GM18858 (cell line): Measurements from ENCODE around the gene ZNF785.
A peak's percentile ranks its signal among the peaks of the same experiment; 100 is the strongest.
"Not testable (repeated sequence)": the region's sequence is repeated elsewhere in the genome, so short reads cannot be mapped to it uniquely, and the experiment has no call there.

Experiments used
- ATAC-seq: cut with Tn5 transposase; IDR thresholded peaks from one replicate; pipeline ENCODE4 v1.9.1; 2021; ENCODE audit not compliant: unreplicated experiment

Gene ZNF785

GRCh38 chr16:30602616-30603277 lies 17.2 kb upstream of the ZNF785 start:
- no peak for ATAC-seq

- ATAC-seq: no peak
Measured at GRCh38 chr16:30601966-30602365, 16.5 kb upstream of the ZNF785 start.

GRCh38 chr16:30600929-30601328 lies 15.4 kb upstream of the ZNF785 start:
- ATAC-seq: no peak

GRCh38 chr16:30600215-30600614 lies 14.7 kb upstream of the ZNF785 start:
- no peak for ATAC-seq

GRCh38 chr16:30592871-30593270 lies 7.4 kb upstream of the ZNF785 start:
- no peak for ATAC-seq

- not testable (repeated sequence) for ATAC-seq
Measured at GRCh38 chr16:30590869-30591268, 5.4 kb upstream of the ZNF785 start.

GRCh38 chr16:30589582-30589981 lies 4.1 kb upstream of the ZNF785 start:
- not testable (repeated sequence) for ATAC-seq

GRCh38 chr16:30588651-30589050 lies 3.2 kb upstream of the ZNF785 start:
- no peak for ATAC-seq

GRCh38 chr16:30585022-30585399 lies 486 bp downstream of the ZNF785 start:
- peak; percentile 23 for ATAC-seq

GRCh38 chr16:30582611-30583340 lies 2.7 kb downstream of the ZNF785 start:
- ATAC-seq: no peak

- no peak for ATAC-seq
Measured at GRCh38 chr16:30581457-30581856, 4.0 kb downstream of the ZNF785 start.

GRCh38 chr16:30574678-30575077 lies 10.8 kb downstream of the ZNF785 start:
- no peak for ATAC-seq

- peak; percentile 52 for ATAC-seq
Measured at GRCh38 chr16:30571445-30572322, 13.8 kb downstream of the ZNF785 start, which contains the start of gene ZNF688. TSS of gene ZNF688 (minus strand) at chr16:30571714. CDS start at chr16:30571629, 85 bp downstream.

- no peak for ATAC-seq
Measured at GRCh38 chr16:30570636-30571444, 14.7 kb downstream of the ZNF785 start.

- no peak for ATAC-seq
Measured at GRCh38 chr16:30569746-30570635, 15.5 kb downstream of the ZNF785 start.

- ATAC-seq: no peak
Measured at GRCh38 chr16:30569281-30569680, 16.2 kb downstream of the ZNF785 start.

- no peak for ATAC-seq
Measured at GRCh38 chr16:30567991-30568638, 17.4 kb downstream of the ZNF785 start.

GRCh38 chr16:30567160-30567990 lies 18.1 kb downstream of the ZNF785 start:
- ATAC-seq: no peak
